Upper lobe of left lung (tissue), 6 donors: Measurements from ENCODE around the gene ISM2. TPM values are rescaled to one million over a fixed set of nuclear protein-coding genes. Genes with fewer than 3 reads are reported as not detected.

Experiments
- ATAC-seq, 2 donors: fragments of 200-7000 bp; cut with Tn5 transposase; one replicate each; pipeline ENCODE4 v1.9.1; 2022; ENCODE audit warnings: mild to moderate bottlenecking in 2 of 2, moderate library complexity in 2 of 2; ENCODE audit not compliant: low FRiP score in 2 of 2
- DNase-seq, 2 donors: peaks; one replicate each; pipeline ENCODE4 v3.0.0-alpha.2; 2019 to 2020
- H3K27ac ChIP-seq, 4 donors: fragments of 200-600 bp; sonication (generic); one replicate each; pipeline ENCODE4 v1.5.1; 2016 to 2019
- H3K27me3 ChIP-seq, 4 donors: fragments of 200-600 bp; sonication (generic); one replicate each; pipeline ENCODE4 v1.5.1; 2017 to 2019
- H3K36me3 ChIP-seq, 4 donors: fragments of 200-600 bp; sonication (generic); one replicate each; pipeline ENCODE4 v1.5.1; 2016 to 2019
- H3K4me1 ChIP-seq, 4 donors: fragments of 200-600 bp; sonication (generic); one replicate each; pipeline ENCODE4 v1.5.1; 2018 to 2019
- H3K4me3 ChIP-seq, 4 donors: fragments of 200-600 bp; sonication (generic); one replicate each; pipeline ENCODE4 v1.5.1; 2017 to 2019; ENCODE audit warnings: mild to moderate bottlenecking in 2 of 4, moderate library complexity in 1 of 4
- H3K9me3 ChIP-seq, 4 donors: fragments of 200-600 bp; sonication (generic); one replicate each; pipeline ENCODE4 v1.5.1; 2018 to 2019
- EP300 ChIP-seq, 4 donors: sonication (generic); formaldehyde crosslinking; IDR thresholded peaks; one replicate each; pipeline ENCODE4 v1.5.1; 2017; ENCODE audit warnings: antibody characterized with exemption in 4 of 4, control low read depth in 2 of 4
- POLR2A ChIP-seq, 4 donors: fragments of 450-650 bp; IDR thresholded peaks; one replicate each; pipeline ENCODE4 v1.5.1; 2016 to 2017; ENCODE audit warnings: antibody characterized with exemption in 4 of 4, mild to moderate bottlenecking in 2 of 4
- POLR2AphosphoS5 ChIP-seq, 2 donors: sonication (generic); formaldehyde crosslinking; IDR thresholded peaks; one replicate each; pipeline ENCODE4 v1.5.1; 2017; ENCODE audit warnings: antibody characterized with exemption in 2 of 2
- WGBS, 2 donors: methylation state at CpG; one replicate each; pipeline ENCODE4 v1.1.5; 2017 to 2018; 5-methylcytosine and 5-hydroxymethylcytosine counted together
- total RNA-seq, 6 donors: library from RNA; depleted of rRNA in 4 of 6; stranded (reverse); fragments of >200 nt in 4 of 6; gene quantifications; one replicate each; pipeline versions ENCODE4 v1.1.0 to v1.2.1, GENCODE V29; 2016 to 2021
- TF ChIP-seq, protein P1 (sequence below), 6 experiments: fragments of 450-650 bp in 4 of 6; fragments of 200-600 bp in 2 of 6; sonication (generic) in 2 of 6; IDR thresholded peaks; one replicate each; pipeline ENCODE4 v1.5.1; 2016 to 2019; ENCODE audit warnings: antibody characterized with exemption in 6 of 6
- donor health status: DM: no; HTN: no; CAD: no; lungs with moderate emphysema.
- donor health status: DM: no; HTN: yes; CAD: no; lungs with severe emphysema.

Gene ISM2
- total RNA-seq, 6 donors from 2014 or later, result not detected

DNA sequence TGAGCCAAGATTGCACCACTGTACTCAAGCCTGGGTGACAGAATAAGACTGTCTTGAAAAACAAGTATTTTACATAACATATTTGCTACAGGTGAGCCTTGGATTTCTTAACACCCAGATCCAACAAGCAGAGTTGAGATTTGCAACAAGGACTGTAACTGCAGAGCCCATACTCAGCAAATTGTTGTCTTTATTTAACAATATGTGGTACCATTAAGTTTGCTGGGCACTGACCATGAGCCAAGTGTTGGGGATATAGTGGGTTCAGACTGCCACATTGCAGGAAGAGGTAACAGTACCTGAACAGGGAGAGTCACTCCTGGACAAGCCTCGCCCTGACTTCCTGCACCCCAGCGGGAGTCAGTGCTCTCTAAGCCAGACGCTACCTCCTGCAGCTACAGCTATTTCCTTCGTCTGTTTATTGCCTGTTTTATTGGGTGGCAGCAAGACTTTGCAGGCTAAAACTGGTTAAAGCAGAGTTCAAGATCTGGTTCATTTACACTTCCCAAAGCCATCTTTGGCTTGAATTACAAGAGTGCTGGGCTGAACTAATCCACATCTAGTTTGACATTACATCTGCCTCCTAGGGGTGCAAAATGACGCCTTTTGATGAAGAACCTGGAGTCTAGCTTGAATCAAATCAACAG, 28.3 kb downstream of the ISM2 start:
- Histone ChIP-seq H3K36me3 (peaks cover 31 to 46% (median 39%) of the 10 kb centered on the region in 4 donors), H3K27me3 (no peaks in the 10 kb centered on the region), H3K27ac (no peak overlapping the region), H3K4me3 (no peak overlapping the region), H3K9me3 (no peaks in the 10 kb centered on the region), H3K4me1 (no peaks in the 10 kb centered on the region)
- DNase-seq, result no peak
- WGBS, 2 donors, result 87 to 94% methylated on average over 5 of the region's 5 CpGs
- TF ChIP-seq POLR2AphosphoS5 (IDR thresholded peaks at IDR 0.05) (no peak), EP300 (IDR thresholded peaks at IDR 0.05) (no peak), POLR2A (IDR thresholded peaks at IDR 0.05) (no peak)
- TF ChIP-seq, protein P1, sequence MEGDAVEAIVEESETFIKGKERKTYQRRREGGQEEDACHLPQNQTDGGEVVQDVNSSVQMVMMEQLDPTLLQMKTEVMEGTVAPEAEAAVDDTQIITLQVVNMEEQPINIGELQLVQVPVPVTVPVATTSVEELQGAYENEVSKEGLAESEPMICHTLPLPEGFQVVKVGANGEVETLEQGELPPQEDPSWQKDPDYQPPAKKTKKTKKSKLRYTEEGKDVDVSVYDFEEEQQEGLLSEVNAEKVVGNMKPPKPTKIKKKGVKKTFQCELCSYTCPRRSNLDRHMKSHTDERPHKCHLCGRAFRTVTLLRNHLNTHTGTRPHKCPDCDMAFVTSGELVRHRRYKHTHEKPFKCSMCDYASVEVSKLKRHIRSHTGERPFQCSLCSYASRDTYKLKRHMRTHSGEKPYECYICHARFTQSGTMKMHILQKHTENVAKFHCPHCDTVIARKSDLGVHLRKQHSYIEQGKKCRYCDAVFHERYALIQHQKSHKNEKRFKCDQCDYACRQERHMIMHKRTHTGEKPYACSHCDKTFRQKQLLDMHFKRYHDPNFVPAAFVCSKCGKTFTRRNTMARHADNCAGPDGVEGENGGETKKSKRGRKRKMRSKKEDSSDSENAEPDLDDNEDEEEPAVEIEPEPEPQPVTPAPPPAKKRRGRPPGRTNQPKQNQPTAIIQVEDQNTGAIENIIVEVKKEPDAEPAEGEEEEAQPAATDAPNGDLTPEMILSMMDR (IDR thresholded peaks at IDR 0.05), result no peak
- no peak for ATAC-seq

- Histone ChIP-seq H3K36me3 (peaks cover 39 to 55% (median 46%) of the 10 kb centered on the region in 4 donors), H3K9me3 (no peaks in the 10 kb centered on the region), H3K27me3 (no peaks in the 10 kb centered on the region), H3K4me1 (no peaks in the 10 kb centered on the region), H3K4me3 (no peak overlapping the region), H3K27ac (no peak overlapping the region)
- WGBS, 2 donors, result 88 to 100% methylated on average over 1 of the region's 1 CpG
- DNase-seq (no peak), ATAC-seq (no peak)
- TF ChIP-seq POLR2AphosphoS5 (IDR thresholded peaks at IDR 0.05), result no peak
- no peak for TF ChIP-seq POLR2A (IDR thresholded peaks at IDR 0.05)
- TF ChIP-seq, protein P1 (IDR thresholded peaks at IDR 0.05), result no peak
- TF ChIP-seq EP300 (IDR thresholded peaks at IDR 0.05), result no peak
Observed at GRCh38 chr14:77469539-77469938, 29.1 kb downstream of the ISM2 start.

GRCh38 chr14:77469067-77469505, 29.5 kb downstream of the ISM2 start:
- Histone ChIP-seq H3K4me3 (no peak overlapping the region), H3K27me3 (no peaks in the 10 kb centered on the region), H3K36me3 (peaks cover 43 to 59% (median 50%) of the 10 kb centered on the region in 4 donors), H3K4me1 (no peaks in the 10 kb centered on the region), H3K27ac (no peak overlapping the region), H3K9me3 (no peaks in the 10 kb centered on the region)
- no peak for ATAC-seq
- WGBS, 2 donors, result 86 to 90% methylated on average over 5 to 14 of the region's 14 CpGs
- TF ChIP-seq, protein P1 (IDR thresholded peaks at IDR 0.05), result no peak
- TF ChIP-seq EP300 (IDR thresholded peaks at IDR 0.05), result no peak
- TF ChIP-seq POLR2A (IDR thresholded peaks at IDR 0.05), result no peak
- TF ChIP-seq POLR2AphosphoS5 (IDR thresholded peaks at IDR 0.05), result no peak
- no peak for DNase-seq

DNA sequence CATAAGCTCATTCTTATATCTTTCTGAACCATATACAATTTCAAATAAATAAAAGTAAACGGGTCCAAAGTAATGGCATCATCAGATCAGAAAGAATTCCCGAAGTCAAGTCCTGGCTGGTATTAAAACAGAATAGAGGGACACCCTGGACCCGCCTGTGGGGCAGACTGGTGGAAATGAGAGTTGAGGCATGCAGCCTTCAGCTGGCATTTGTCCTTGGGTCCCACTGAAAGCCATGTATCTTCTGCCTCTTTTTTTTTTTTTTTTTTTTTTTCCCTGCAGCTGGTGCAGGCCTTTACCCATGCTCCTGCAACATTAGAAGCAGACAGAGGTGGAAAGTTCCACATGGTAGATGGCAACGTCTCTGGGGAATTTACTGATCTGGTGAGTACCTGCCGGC, 30.8 kb downstream of the ISM2 start:
- TF ChIP-seq, protein P1 (IDR thresholded peaks at IDR 0.05), result no peak
- TF ChIP-seq EP300 (IDR thresholded peaks at IDR 0.05) (no peak), POLR2A (IDR thresholded peaks at IDR 0.05) (no peak), POLR2AphosphoS5 (IDR thresholded peaks at IDR 0.05) (no peak)
- no peak overlapping the region for H3K4me3 ChIP-seq
- no peaks in the 10 kb centered on the region for H3K9me3 ChIP-seq
- no peak for ATAC-seq
- H3K27ac ChIP-seq, result no peak overlapping the region
- H3K36me3 ChIP-seq, result peaks cover 55 to 72% (median 62%) of the 10 kb centered on the region in 4 donors
- no peaks in the 10 kb centered on the region for H3K27me3 ChIP-seq
- no peaks in the 10 kb centered on the region for H3K4me1 ChIP-seq
- DNase-seq, result no peak
- WGBS, 2 donors, result 90 to 91% methylated on average over 5 of the region's 5 CpGs
